AG04450 (cell line): ENCODE data around the gene B4GALNT4. TPM values are rescaled to one million over a fixed set of nuclear protein-coding genes. Genes with fewer than 3 reads are reported as not detected.
"Not testable (repeated sequence)": the region's sequence is repeated elsewhere in the genome, so short reads cannot be mapped to it uniquely, and the experiment has no call there.

Experiments used
- CTCF ChIA-PET: fragments of 300-600, 350-600 bp; formaldehyde crosslinking; extraction: SDS; loops from one replicate; lab custom pipeline; 2022; ENCODE audit warnings: antibody characterized with exemption, inconsistent platforms; lab: Charles Lee
- POLR2A ChIA-PET: fragments of 350-600 bp; formaldehyde crosslinking; extraction: SDS; loops from one replicate; lab custom pipeline; 2021; ENCODE audit warnings: antibody characterized with exemption, inconsistent platforms; lab: Yijun Ruan, JAX
- DNase-seq: peaks from one replicate; pipeline ENCODE4 v3.0.0-alpha.2; 2011; ENCODE audit warnings: low read depth, low spot score
- H3K27ac ChIP-seq: one replicate; pipeline ENCODE4 v1.5.1; 2012; ENCODE audit warnings: low read depth, low read length, control low read depth
- H3K27me3 ChIP-seq: one replicate; pipeline ENCODE4 v1.6.0; 2012; ENCODE audit warnings: low read length; ENCODE audit not compliant: control insufficient read depth, insufficient read depth
- H3K4me3 ChIP-seq: 2 replicates; pipeline ENCODE4 v1.5.1; 2011; ENCODE audit warnings: mild to moderate bottlenecking, low read depth, low read length, control low read depth
- H3K9me3 ChIP-seq: 2 replicates; pipeline ENCODE4 v1.5.1; 2012; ENCODE audit warnings: low read length; ENCODE audit not compliant: control insufficient read depth, insufficient read depth
- CTCF ChIP-seq: IDR thresholded peaks from 2 replicates; pipeline ENCODE4 v1.5.1; 2011; ENCODE audit warnings: low read depth, low read length, control low read depth, inconsistent platforms
- polyA plus RNA-seq: library from polyadenylated mRNA; depleted of rRNA; stranded (reverse); fragments of >200 nt; gene quantifications from 2 replicates; pipeline ENCODE4 v1.2.3, GENCODE V29; 2011

B4GALNT4 gene
- polyA plus RNA-seq, 1 experiment: 7.8 TPM

GRCh38 chr11:419248-420005, 50.1 kb downstream of the B4GALNT4 start:
- no peak for TF ChIP-seq CTCF
- CTCF ChIA-PET: no interaction called here
- no peaks in the 10 kb centered on the region; the same call in 1 of the 2 replicates for H3K9me3 ChIP-seq

DNA sequence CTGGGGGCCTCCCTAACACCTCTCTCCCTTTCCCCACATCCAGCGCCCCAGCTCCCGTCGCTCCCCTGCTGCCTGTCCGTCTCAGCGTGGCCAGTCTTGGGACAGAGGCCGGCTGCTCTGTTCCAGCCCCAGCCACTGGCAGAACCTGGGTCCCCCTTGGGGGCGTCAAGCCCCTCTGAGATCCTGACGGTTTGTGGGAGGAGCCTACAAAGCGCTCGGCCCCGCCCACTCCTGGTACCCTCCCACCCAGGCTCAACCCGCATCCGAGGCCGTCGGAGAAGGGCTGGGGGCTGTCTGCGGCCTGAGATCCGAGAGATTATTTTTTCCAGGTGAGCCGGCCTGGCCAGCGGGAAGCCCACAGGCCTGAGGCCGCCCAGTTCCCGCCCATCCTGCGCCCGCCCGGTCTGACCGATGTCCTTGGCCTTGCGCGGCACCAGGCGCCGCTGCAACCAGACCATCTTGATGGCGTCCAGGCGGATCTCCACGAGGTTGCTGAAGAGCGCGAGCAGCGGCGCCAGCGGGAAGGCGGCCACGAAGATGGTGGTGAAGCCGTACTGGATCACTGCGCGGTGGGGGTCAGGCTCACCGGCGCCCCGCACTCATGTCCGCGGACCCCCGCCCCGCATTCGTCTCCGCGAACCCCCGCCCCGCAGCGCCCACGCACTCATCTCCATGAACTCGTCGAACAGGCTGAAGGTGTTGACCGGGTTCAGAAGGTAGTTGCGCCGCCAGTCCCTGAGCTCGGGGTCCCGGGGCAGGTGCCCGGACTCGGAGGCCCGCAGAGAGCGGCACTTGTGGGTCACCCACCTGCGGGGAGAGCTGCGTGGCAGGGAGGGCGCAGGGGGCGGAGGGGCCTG, 51.0 kb downstream of the B4GALNT4 start:
- TF ChIP-seq CTCF: no peak
- H3K9me3 ChIP-seq: peaks cover 6% of the 10 kb centered on the region
- CTCF ChIA-PET: no interaction called here
- POLR2A ChIA-PET: no interaction called here
- no peak overlapping the region for H3K27ac ChIP-seq
- no peak for DNase-seq
- no peak overlapping the region for H3K4me3 ChIP-seq
- peaks cover 36% of the 10 kb centered on the region for H3K27me3 ChIP-seq

More at GRCh38 chr11:419248-420005, 50.1 kb downstream of the B4GALNT4 start:
- no peak for DNase-seq
- peaks cover 34% of the 10 kb centered on the region for H3K27me3 ChIP-seq
- no peak overlapping the region for H3K27ac ChIP-seq
- POLR2A ChIA-PET: no interaction called here
- H3K4me3 ChIP-seq: no peak overlapping the region

DNA sequence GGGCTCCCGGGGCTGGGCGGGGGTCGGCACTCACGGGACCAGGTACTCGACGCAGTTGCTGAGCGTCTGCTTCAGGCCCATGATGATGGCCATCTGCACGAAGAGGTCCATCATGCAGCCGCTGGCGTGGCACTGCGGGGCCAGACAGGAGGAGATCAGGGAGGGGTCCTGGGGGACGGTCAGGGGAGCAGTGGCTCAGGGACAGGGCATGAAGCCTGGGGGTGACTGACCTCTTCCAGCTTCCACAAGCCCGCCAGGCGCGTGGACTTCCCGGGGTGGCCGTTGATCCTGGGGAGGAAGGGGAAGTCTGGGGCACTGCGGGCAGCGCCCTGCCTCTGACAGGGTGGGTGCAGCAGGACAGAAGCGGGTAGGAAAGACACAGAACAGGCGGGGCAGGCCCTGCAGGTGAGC, 51.6 kb downstream of the B4GALNT4 start:
- TF ChIP-seq CTCF: no peak
- DNase-seq: no peak
- ChIA-PET POLR2A (no interaction called here), CTCF (no interaction called here)
- Histone ChIP-seq H3K27ac (no peak overlapping the region), H3K9me3 (peaks cover 9% of the 10 kb centered on the region), H3K4me3 (no peak overlapping the region), H3K27me3 (peaks cover 40% of the 10 kb centered on the region)

DNA sequence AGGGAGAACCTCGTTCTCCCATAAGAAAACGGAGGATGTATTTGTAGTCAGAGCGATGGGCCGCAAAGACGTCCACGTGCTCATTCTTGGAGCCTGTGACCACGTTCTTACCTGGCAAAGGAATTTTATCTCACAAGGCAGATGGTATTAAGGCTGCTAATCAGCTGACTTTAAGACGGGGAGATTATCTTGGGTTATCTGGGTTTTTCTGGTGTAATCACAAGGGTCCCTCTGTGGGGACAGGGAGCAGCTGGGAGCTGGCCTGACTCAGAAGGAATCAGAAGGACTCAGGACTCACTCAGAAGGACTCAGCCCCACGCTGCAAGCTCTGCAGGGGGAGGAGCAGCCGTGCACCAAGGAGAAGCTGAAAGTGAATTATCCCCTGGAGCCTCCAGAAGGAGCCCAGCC, 53.0 kb downstream of the B4GALNT4 start:
- no peak overlapping the region for H3K4me3 ChIP-seq
- POLR2A ChIA-PET: no interaction called here
- TF ChIP-seq CTCF: no peak
- peaks cover 46% of the 10 kb centered on the region for H3K27me3 ChIP-seq
- H3K27ac ChIP-seq: no peak overlapping the region
- no peak for DNase-seq
- peaks cover 9% of the 10 kb centered on the region for H3K9me3 ChIP-seq
- CTCF ChIA-PET: interaction anchor here (1.4 kb wide), 1 partner anchor 26 kb away, joined by 3 read pairs; no protein-coding TSS in a partner anchor

GRCh38 chr11:424232-424631, 54.9 kb downstream of the B4GALNT4 start:
- Histone ChIP-seq H3K27ac (no peak overlapping the region), H3K27me3 (peaks cover 27% of the 10 kb centered on the region), H3K4me3 (no peak overlapping the region), H3K9me3 (peaks cover 9% of the 10 kb centered on the region)
- ChIA-PET POLR2A (interaction anchor here (0.6 kb wide), 1 partner anchor 112 kb away, joined by 4 read pairs; no protein-coding TSS in a partner anchor), CTCF (no interaction called here)
- DNase-seq: no peak
- TF ChIP-seq CTCF: no peak

GRCh38 chr11:424766-425165, 55.5 kb downstream of the B4GALNT4 start:
- H3K9me3 ChIP-seq, DNase-seq, H3K27ac ChIP-seq, H3K4me3 ChIP-seq, CTCF ChIA-PET: not testable (repeated sequence)
- peaks cover 22% of the 10 kb centered on the region for H3K27me3 ChIP-seq
- POLR2A ChIA-PET: interaction anchor here (0.6 kb wide), 1 partner anchor 112 kb away, joined by 4 read pairs; no protein-coding TSS in a partner anchor
